ENCODE data around the gene GZF1.

Gene GZF1

DNA sequence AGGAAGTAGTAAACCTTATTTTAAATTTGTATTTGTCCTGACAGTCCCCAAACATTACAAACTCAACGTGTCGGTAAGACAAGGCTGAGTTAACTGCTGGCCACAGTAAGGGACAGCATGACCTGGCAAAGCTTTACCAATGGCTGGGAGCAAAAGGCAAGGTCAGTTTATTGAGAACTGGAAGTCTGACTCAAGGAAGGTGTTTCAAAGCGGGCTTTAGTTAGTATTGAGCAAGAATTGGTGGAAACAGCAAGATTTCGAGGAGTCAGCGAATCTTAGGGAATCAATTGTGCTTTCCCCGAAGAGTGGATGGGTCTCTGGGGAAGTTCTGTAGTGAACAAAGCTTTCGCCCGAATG, 885 bp upstream of the GZF1 start:
- TF ChIP-seq ZFX (IDR thresholded peaks at IDR 0.05; ENCODE audit: borderline replicate concordance) = no peak
- TF ChIP-seq, protein P1, sequence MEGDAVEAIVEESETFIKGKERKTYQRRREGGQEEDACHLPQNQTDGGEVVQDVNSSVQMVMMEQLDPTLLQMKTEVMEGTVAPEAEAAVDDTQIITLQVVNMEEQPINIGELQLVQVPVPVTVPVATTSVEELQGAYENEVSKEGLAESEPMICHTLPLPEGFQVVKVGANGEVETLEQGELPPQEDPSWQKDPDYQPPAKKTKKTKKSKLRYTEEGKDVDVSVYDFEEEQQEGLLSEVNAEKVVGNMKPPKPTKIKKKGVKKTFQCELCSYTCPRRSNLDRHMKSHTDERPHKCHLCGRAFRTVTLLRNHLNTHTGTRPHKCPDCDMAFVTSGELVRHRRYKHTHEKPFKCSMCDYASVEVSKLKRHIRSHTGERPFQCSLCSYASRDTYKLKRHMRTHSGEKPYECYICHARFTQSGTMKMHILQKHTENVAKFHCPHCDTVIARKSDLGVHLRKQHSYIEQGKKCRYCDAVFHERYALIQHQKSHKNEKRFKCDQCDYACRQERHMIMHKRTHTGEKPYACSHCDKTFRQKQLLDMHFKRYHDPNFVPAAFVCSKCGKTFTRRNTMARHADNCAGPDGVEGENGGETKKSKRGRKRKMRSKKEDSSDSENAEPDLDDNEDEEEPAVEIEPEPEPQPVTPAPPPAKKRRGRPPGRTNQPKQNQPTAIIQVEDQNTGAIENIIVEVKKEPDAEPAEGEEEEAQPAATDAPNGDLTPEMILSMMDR (IDR thresholded peaks at IDR 0.05) = no peak
- H3K27ac ChIP-seq = peak overlapping the region; percentile 93

DNA sequence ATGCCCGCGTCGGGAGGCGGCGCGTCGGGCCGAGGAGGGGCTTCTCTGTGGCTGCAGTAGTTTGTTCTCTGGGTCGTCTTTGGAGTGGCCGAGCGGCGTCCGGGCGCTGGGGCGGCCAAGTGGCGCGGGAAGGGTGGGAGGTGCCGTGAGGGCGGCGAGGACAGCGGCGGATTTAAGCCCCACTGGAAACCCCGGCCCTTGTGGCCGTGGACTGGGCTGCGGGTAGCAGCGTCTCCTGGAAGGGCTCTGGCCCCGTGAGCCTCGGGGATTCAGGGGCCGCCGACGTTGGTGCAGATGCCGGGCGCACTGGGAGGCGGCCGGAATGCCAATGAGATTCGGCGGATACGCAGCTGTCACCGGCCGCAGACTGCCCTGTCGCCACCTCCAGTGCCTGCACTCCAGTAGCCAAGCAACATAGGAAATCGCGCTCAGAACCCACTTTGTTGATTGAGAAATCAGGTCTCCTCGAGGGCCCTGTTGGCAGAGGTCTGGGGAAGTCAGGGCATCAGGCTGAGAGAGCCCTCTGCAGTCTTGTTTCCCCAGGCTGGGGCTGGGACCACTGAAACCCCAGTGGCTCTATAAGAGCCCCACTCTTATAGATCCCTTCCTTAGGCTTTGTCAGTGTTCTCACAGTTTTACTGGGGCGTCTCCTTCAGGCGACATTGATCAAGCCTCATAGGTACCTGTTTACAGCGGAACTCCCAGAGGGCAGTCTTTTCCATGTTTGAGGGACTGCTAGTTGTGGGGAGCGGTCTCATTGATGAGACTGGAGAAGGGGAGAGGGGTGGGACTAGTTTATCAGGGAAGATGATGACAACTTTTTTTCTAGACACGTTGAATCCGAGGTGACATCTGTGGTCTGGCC, 642 bp downstream of the GZF1 start:
- TF ChIP-seq, protein P1 (IDR thresholded peaks at IDR 0.05) = no peak
- TF ChIP-seq ZFX (IDR thresholded peaks at IDR 0.05; ENCODE audit: borderline replicate concordance) = no peak
- H3K27ac ChIP-seq = peak overlapping the region; percentile 93

DNA sequence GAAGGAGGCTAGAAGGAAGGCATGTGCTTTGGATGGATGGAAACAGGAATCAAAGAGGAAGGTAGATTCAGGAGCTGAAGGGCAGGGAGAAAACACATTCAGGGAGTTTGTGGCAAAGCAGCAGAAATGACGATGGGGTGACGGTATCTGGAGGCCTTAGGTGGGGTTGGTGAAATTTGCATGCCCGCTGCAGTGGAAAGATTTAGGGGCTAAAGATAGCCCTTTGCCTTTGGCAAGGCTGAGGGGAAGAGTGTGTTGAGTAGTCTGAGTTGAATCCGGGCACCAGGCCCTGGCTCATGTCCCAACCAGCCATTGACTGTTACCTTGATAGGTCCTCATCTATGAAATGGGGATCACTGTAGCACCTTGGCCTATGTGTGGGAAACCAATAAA, 1.3 kb downstream of the GZF1 start:
- TF ChIP-seq, protein P1 (IDR thresholded peaks at IDR 0.05) = no peak
- no peak for TF ChIP-seq ZFX (IDR thresholded peaks at IDR 0.05; ENCODE audit: borderline replicate concordance)

DNA sequence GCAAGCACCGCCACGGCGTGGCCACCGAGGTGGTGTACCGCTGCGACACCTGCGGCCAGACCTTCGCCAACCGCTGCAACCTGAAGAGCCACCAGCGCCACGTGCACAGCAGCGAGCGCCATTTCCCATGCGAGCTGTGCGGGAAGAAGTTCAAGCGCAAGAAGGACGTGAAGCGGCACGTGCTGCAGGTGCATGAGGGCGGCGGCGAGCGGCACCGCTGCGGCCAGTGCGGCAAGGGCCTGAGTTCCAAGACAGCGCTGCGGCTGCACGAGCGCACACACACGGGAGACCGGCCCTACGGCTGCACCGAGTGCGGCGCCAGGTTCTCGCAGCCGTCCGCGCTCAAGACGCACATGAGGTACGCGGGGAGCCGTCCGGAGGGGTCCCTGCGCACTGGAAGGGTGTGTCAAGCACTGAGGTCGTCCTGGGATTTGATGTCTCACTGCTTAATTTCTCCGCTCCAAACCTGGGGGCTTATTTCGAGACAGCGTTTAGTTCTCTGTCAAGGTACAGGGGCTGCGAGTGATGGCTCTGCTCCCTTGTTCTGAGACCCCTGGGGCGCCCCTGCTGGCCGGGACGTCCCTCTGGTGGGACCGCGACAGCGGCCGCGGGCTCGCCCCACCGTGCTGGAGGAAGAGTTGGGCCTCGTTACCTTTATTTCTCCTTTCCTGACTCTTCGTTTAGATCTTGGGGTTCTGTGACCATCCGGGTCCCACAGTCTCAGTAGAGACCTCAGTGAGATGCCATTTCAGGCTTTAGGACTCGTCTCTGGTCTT, 3.6 kb downstream of the GZF1 start:
- H3K27ac ChIP-seq = 0 out of 2 replicates have a peak overlapping the region, but pooled peaks have one; percentile 13
- TF ChIP-seq, protein P1 (IDR thresholded peaks at IDR 0.05) = no peak
- TF ChIP-seq ZFX (IDR thresholded peaks at IDR 0.05; ENCODE audit: borderline replicate concordance) = no peak

More for the DNA sequence above, 1.3 kb downstream of the GZF1 start:
- H3K27ac ChIP-seq = peak overlapping the region; percentile 12; the same call in 1 of the 2 replicates

DNA sequence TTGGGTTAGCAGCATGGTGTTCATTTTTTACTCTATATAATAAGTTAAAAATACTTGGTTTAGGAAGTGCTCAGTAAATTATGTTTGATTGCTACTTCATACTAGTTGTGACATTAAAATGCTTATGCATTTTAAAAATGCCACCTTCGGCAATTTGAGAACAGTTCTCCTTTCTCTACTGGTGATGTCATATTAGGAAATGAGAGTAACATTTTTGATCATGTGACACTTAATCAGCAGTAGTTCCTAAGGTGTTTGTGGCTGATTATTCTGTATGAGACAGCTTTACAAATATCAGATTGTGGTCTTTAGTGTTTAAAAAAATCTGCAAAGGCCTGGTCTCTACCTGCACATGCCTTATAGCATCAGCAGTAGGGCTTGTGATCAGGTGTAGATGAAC, 4.4 kb downstream of the GZF1 start:
- no peak for TF ChIP-seq ZFX (IDR thresholded peaks at IDR 0.05; ENCODE audit: borderline replicate concordance)
- TF ChIP-seq, protein P1 (IDR thresholded peaks at IDR 0.05) = no peak
- H3K27ac ChIP-seq = 0 out of 2 replicates have a peak overlapping the region, but pooled peaks have one; percentile 13

DNA sequence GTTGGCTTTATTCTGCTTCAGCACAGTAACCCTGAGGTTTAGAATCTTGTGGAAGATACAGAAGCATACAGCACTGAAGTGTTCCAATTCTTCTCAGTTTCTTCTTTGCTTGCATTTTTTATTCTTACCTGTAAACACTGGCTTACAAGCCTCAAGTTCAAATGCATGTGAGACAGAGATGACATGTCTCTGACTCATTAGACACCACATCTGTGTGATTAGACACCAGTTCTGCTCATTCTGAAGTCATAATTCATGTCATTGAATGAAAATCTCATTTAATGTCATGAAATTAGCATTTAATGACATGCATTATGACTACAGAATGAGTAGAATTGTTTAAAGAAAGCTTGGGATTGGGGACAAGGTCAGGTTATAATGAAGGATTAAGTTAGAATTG, 5.8 kb downstream of the GZF1 start:
- TF ChIP-seq ZFX (IDR thresholded peaks at IDR 0.05; ENCODE audit: borderline replicate concordance) = no peak
- TF ChIP-seq, protein P1 (IDR thresholded peaks at IDR 0.05) = no peak
- H3K27ac ChIP-seq = no peak overlapping the region
